Lower lobe of right lung (tissue), 2 donors: ENCODE measurements around the gene ZNF592. TPM values are rescaled to one million over a fixed set of nuclear protein-coding genes. Genes with fewer than 3 reads are reported as not detected.
A peak's percentile ranks its signal among the peaks of the same experiment; 100 is the strongest.

Experiments
- ATAC-seq, 2 donors: fragments of 200-7000 bp; cut with Tn5 transposase; one replicate each; pipeline ENCODE4 v1.9.1; 2020 to 2022; ENCODE audit warnings: mild to moderate bottlenecking in 2 of 2, moderate library complexity in 2 of 2
- DNase-seq: peaks from one replicate; pipeline ENCODE4 v3.0.0-alpha.2; 2020
- H3K27ac ChIP-seq: fragments of 200-600 bp; one replicate; pipeline ENCODE4 v1.8.0; 2022
- H3K27me3 ChIP-seq: fragments of 200-600 bp; one replicate; pipeline ENCODE4 v1.8.0; 2022; ENCODE audit warnings: low read depth
- H3K36me3 ChIP-seq: fragments of 200-600 bp; one replicate; pipeline ENCODE4 v1.8.0; 2022; ENCODE audit warnings: mild to moderate bottlenecking
- H3K4me1 ChIP-seq: fragments of 200-600 bp; one replicate; pipeline ENCODE4 v1.8.0; 2022
- H3K4me3 ChIP-seq: fragments of 200-600 bp; one replicate; pipeline ENCODE4 v1.8.0; 2022; ENCODE audit warnings: mild to moderate bottlenecking
- H3K9me3 ChIP-seq: fragments of 200-600 bp; one replicate; pipeline ENCODE4 v1.8.0; 2022
- CTCF ChIP-seq: fragments of 200-600 bp; IDR thresholded peaks from one replicate; pipeline ENCODE4 v1.8.0; 2022; ENCODE audit warnings: antibody characterized with exemption, mild to moderate bottlenecking
- intact Hi-C: fragments of 100-400 bp; cut with DNase I; formaldehyde crosslinking; loops from one replicate; pipeline ENCODE4 v1.11.0; 2022
- total RNA-seq: library from RNA; stranded (reverse); fragmentation: NEBNext Ultra II Directional; extraction: Animal tissue kit (Norgen Biotek cat#: 25700); gene quantifications from one replicate; pipeline ENCODE4 v1.2.1, GENCODE V29; 2021
- donor health status: DM: no; HTN: yes; CAD: no; lungs with severe emphysema.

Gene ZNF592
- total RNA-seq, 1 donor from 2014 or later: 34.8 TPM

DNA sequence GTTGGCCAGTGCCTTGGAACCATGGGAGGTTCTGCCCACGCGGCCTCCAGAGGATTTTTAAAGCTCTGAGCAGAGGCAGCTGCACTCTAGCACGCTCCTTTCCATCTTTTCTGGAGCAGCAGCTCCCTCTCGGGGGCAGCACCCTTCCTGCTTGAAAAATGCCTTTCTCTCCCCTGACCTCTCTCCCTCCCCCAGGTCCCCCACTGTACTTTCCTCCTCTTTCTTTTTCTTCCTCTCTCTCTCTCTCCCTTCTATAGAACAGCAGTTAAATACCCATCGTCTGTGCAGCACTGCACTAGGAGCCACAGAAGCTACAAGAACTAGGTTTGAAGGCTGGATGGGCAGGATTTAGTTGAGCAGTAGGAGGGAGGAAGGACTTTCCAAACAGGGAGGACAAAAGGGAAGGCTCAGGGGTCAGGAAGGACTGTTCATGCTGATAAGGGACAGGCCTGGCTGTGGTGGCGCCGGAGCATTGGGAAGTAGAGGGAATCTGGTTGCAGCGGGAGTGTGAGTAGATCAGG lies 73.2 kb downstream of the ZNF592 start:
- no peaks in the 10 kb centered on the region for H3K9me3 ChIP-seq
- H3K4me3 ChIP-seq: no peak overlapping the region
- H3K27ac ChIP-seq: peak overlapping the region; percentile 14
- H3K36me3 ChIP-seq: no peaks in the 10 kb centered on the region
- ATAC-seq (no peak), DNase-seq (no peak)
- no peak for TF ChIP-seq CTCF
- peaks cover 70% of the 10 kb centered on the region for H3K4me1 ChIP-seq
- no peaks in the 10 kb centered on the region for H3K27me3 ChIP-seq
- intact Hi-C loops: no loop called here

DNA sequence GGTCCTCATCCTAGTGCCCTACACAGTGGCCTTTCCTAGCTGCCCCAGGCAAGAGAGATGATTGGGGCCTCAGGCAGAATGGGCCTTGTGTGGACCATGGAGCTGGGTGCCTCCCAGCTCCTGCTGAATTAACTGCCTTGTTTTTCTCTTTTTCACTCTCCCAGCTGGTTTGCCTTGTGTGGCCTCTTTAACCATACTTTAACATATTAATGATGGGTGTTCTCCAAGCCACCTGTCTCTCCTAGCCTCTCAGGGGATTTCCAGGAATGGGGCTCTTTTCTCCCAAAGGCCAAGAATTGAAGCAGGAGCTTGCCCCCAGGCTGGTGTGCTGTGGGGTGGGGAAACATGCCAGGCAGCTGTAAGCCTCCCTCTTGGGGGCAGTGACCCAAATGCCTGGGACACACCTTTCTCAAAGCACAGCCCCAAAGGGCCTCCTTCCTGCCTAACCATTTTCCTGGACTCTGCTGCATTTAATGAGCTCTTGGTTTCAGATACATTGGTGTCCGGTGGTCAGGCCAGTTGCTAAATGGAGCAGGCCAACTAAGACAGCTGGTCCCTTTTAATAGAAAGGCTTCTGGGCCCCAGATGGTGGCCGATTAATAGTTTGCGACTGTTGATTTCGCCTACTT lies 74.4 kb downstream of the ZNF592 start:
- Histone ChIP-seq H3K27me3 (no peaks in the 10 kb centered on the region), H3K36me3 (no peaks in the 10 kb centered on the region), H3K4me3 (no peak overlapping the region), H3K4me1 (peaks cover 65% of the 10 kb centered on the region), H3K27ac (peak overlapping the region; percentile 21), H3K9me3 (no peaks in the 10 kb centered on the region)
- DNase-seq (no peak), ATAC-seq (no peak)
- TF ChIP-seq CTCF: no peak
- intact Hi-C loops: no loop called here

GRCh38 chr15:84823282-84823878 lies 75.0 kb downstream of the ZNF592 start:
- intact Hi-C loops: no loop called here
- DNase-seq (no peak), ATAC-seq (no peak)
- no peak for TF ChIP-seq CTCF
- H3K4me3 ChIP-seq: no peak overlapping the region
- H3K27ac ChIP-seq: peak overlapping the region; percentile 21
- H3K9me3 ChIP-seq: no peaks in the 10 kb centered on the region
- H3K36me3 ChIP-seq: no peaks in the 10 kb centered on the region
- H3K4me1 ChIP-seq: peaks cover 59% of the 10 kb centered on the region
- H3K27me3 ChIP-seq: no peaks in the 10 kb centered on the region

- Histone ChIP-seq H3K36me3 (no peaks in the 10 kb centered on the region), H3K4me1 (peaks cover 48% of the 10 kb centered on the region), H3K27ac (no peak overlapping the region), H3K9me3 (no peaks in the 10 kb centered on the region), H3K27me3 (no peaks in the 10 kb centered on the region), H3K4me3 (no peak overlapping the region)
- intact Hi-C loops: no loop called here
- TF ChIP-seq CTCF: no peak
- ATAC-seq: peak in 1 of 2 donors; percentile 9
- DNase-seq: no peak
Measured at GRCh38 chr15:84824260-84825007, 76.0 kb downstream of the ZNF592 start.

GRCh38 chr15:84826369-84826823 lies 78.0 kb downstream of the ZNF592 start:
- DNase-seq (no peak), ATAC-seq (peak; percentile 55 to 61)
- TF ChIP-seq CTCF: peak; percentile 25
- Histone ChIP-seq H3K9me3 (no peaks in the 10 kb centered on the region), H3K27ac (no peak overlapping the region), H3K4me3 (no peak overlapping the region), H3K4me1 (peaks cover 37% of the 10 kb centered on the region), H3K36me3 (no peaks in the 10 kb centered on the region), H3K27me3 (no peaks in the 10 kb centered on the region)
- intact Hi-C loops: no loop called here
